Endodermal cell (in vitro differentiated cells): Measurements from ENCODE around the gene FBLIM1. TPM values are rescaled to one million over a fixed set of nuclear protein-coding genes. Genes with fewer than 3 reads are reported as not detected.

ENCODE experiments used
- DNase-seq: peaks from one replicate; pipeline ENCODE4 v3.0.0-alpha.2; 2017
- H3K27ac ChIP-seq: 2 replicates; pipeline ENCODE4 v1.5.1; 2013; ENCODE audit warnings: mild to moderate bottlenecking, low read depth, low read length, moderate library complexity
- H3K27me3 ChIP-seq: 2 replicates; pipeline ENCODE4 v1.6.1; 2013; ENCODE audit warnings: mild to moderate bottlenecking, low read length, moderate library complexity; ENCODE audit not compliant: insufficient read depth, control insufficient read depth, poor library complexity, severe bottlenecking
- H3K36me3 ChIP-seq: 2 replicates; pipeline ENCODE4 v1.7.0; 2013; ENCODE audit warnings: mild to moderate bottlenecking, low read length, moderate library complexity; ENCODE audit not compliant: control insufficient read depth, insufficient read depth
- H3K4me1 ChIP-seq: one replicate; pipeline ENCODE4 v1.7.0; 2013; ENCODE audit warnings: low read length; ENCODE audit not compliant: control insufficient read depth, insufficient read depth
- H3K4me3 ChIP-seq: 2 replicates; pipeline ENCODE4 v1.5.1; 2013; ENCODE audit warnings: mild to moderate bottlenecking, low read length, moderate library complexity
- H3K9ac ChIP-seq: 2 replicates; pipeline ENCODE4 v1.6.1; 2013; ENCODE audit warnings: mild to moderate bottlenecking, low read length, moderate library complexity; ENCODE audit not compliant: poor library complexity, severe bottlenecking; ENCODE audit errors: extremely low read depth
- H3K9me3 ChIP-seq: 2 replicates; pipeline ENCODE4 v1.6.1; 2013; ENCODE audit warnings: mild to moderate bottlenecking, low read length, moderate library complexity; ENCODE audit not compliant: control insufficient read depth
- H3K27ac Mint-ChIP-seq: 2 replicates; pipeline ENCODE4 v1.8.0; 2020; ENCODE audit warnings: mixed read lengths
- H3K27me3 Mint-ChIP-seq: 2 replicates; pipeline ENCODE4 v1.8.0; 2021; ENCODE audit warnings: mild to moderate bottlenecking, mixed read lengths; ENCODE audit not compliant: insufficient read depth
- H3K36me3 Mint-ChIP-seq: 2 replicates; pipeline ENCODE4 v1.8.0; 2020; ENCODE audit warnings: low read depth, mixed read lengths
- H3K4me1 Mint-ChIP-seq: 2 replicates; pipeline ENCODE4 v1.8.0; 2020; ENCODE audit warnings: mixed read lengths
- H3K4me3 Mint-ChIP-seq: 2 replicates; pipeline ENCODE4 v1.8.0; 2020; ENCODE audit warnings: mild to moderate bottlenecking, moderate library complexity, mixed read lengths
- H3K9me3 Mint-ChIP-seq: 2 replicates; pipeline ENCODE4 v1.8.0; 2020; ENCODE audit warnings: mild to moderate bottlenecking, mixed read lengths
- CTCF ChIP-seq: fragments of 200-600 bp; sonication (generic); conservative IDR thresholded peaks from 2 replicates; pipeline ENCODE4 v1.5.0; 2021; ENCODE audit warnings: antibody characterized with exemption, mild to moderate bottlenecking
- WGBS, 2 experiments: methylation state at CpG; one replicate each; pipeline versions ENCODE4 v1.1.5 to v1.1.7; 2013; ENCODE audit warnings: missing lambda C conversion rate in 2 of 2, mixed read lengths in 1 of 2; ENCODE audit not compliant: insufficient coverage in 1 of 2, insufficient read length in 1 of 2; 5-methylcytosine and 5-hydroxymethylcytosine counted together
- total RNA-seq, 2 donors: library from RNA; stranded (reverse); fragmentation: NEBNext Ultra II Directional in 1 of 2; extraction: Animal tissue kit (Norgen Biotek cat#: 25700) in 1 of 2; gene quantifications; 2 replicates in 1 of 2; 3 replicates in 1 of 2; pipeline ENCODE4 v1.2.1, GENCODE V29; 2021

FBLIM1 gene
- total RNA-seq, 2 donors from 2014 or later: 58.4 to 60.6 TPM

GRCh38 chr1:15810073-15810472, 51.5 kb downstream of the FBLIM1 start:
- 81 to 90% methylated on average over 1 of the region's 1 CpG for WGBS, 2 experiments
- H3K4me3 Mint-ChIP-seq: no peak overlapping the region

GRCh38 chr1:15816674-15817073, 58.1 kb downstream of the FBLIM1 start:
- Histone ChIP-seq H3K36me3 (no peaks in the 10 kb centered on the region), H3K4me1 (no peaks in the 10 kb centered on the region), H3K4me3 (no peak overlapping the region), H3K9me3 (no peaks in the 10 kb centered on the region), H3K27ac (no peak overlapping the region), H3K27me3 (no peaks in the 10 kb centered on the region), H3K9ac (no peak overlapping the region)
- Mint-ChIP-seq H3K4me1 (no peaks in the 10 kb centered on the region), H3K27me3 (no peaks in the 10 kb centered on the region), H3K9me3 (no peaks in the 10 kb centered on the region), H3K27ac (no peak overlapping the region), H3K36me3 (peaks cover 2% of the 10 kb centered on the region), H3K4me3 (no peak overlapping the region)
- no peak for TF ChIP-seq CTCF
- 87 to 93% methylated on average over 5 of the region's 5 CpGs for WGBS, 2 experiments
- no peak for DNase-seq

More at GRCh38 chr1:15810073-15810472, 51.5 kb downstream of the FBLIM1 start:
- no peak for DNase-seq
- H3K4me3 ChIP-seq: no peak overlapping the region
- Mint-ChIP-seq H3K27me3 (no peaks in the 10 kb centered on the region), H3K36me3 (peaks cover 2% of the 10 kb centered on the region), H3K4me1 (peaks cover 15% of the 10 kb centered on the region), H3K27ac (no peak overlapping the region), H3K9me3 (no peaks in the 10 kb centered on the region)
- H3K36me3 ChIP-seq: no peaks in the 10 kb centered on the region
- H3K4me1 ChIP-seq: peaks cover 5% of the 10 kb centered on the region
- H3K27ac ChIP-seq: no peak overlapping the region
- H3K27me3 ChIP-seq: no peaks in the 10 kb centered on the region
- no peak for TF ChIP-seq CTCF
- no peaks in the 10 kb centered on the region for H3K9me3 ChIP-seq
- H3K9ac ChIP-seq: no peak overlapping the region

DNA sequence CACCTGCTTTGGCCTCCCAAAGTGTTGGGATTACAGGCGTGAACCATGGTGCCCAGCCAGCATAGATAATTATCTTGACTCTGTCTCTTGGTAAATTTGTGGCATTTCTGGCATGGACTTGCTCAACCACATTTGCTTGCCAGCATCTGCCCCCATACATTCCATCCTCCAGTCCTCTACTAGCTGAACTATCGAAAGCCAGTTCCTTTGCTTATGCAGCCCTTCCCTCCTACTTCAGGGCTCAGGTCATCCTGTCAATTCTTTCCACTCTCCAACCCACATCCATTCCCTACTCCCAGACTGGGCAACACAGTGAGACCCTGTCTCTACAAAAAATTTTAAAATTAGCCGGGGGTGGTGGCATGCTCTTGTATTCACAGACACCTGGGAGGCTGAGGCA, 61.9 kb downstream of the FBLIM1 start:
- TF ChIP-seq CTCF: no peak
- no peaks in the 10 kb centered on the region for H3K9me3 ChIP-seq
- Mint-ChIP-seq H3K4me1 (no peaks in the 10 kb centered on the region), H3K9me3 (peaks cover 2% of the 10 kb centered on the region), H3K27ac (no peak overlapping the region), H3K4me3 (no peak overlapping the region), H3K27me3 (no peaks in the 10 kb centered on the region), H3K36me3 (peaks cover 2% of the 10 kb centered on the region)
- no peaks in the 10 kb centered on the region for H3K4me1 ChIP-seq
- no peak overlapping the region for H3K27ac ChIP-seq
- no peak overlapping the region for H3K9ac ChIP-seq
- no peak for DNase-seq
- H3K4me3 ChIP-seq: no peak overlapping the region
- 88 to 91% methylated on average over 3 of the region's 3 CpGs for WGBS, 2 experiments
- H3K27me3 ChIP-seq: no peaks in the 10 kb centered on the region
- H3K36me3 ChIP-seq: no peaks in the 10 kb centered on the region
